22Rv1 (cell line): ENCODE results near the gene DNTTIP2.

Experiments used
- CTCF ChIP-seq: fragments of 450-650 bp; IDR thresholded peaks from 2 replicates; pipeline ENCODE4 v1.5.1; 2017; ENCODE audit warnings: mild to moderate bottlenecking
- ZFX ChIP-seq: fragments of 450-650 bp; IDR thresholded peaks from 2 replicates; pipeline ENCODE4 v1.6.1; 2017; ENCODE audit warnings: antibody characterized with exemption, borderline replicate concordance

- TF ChIP-seq CTCF (no peak), ZFX (no peak)
These were observed 1.7 kb upstream of the DNTTIP2 start for GRCh38 chr1:93880731-93881130.
